GM19328 (cell line): ENCODE data around the gene ERVK3-1.
"Not testable (repeated sequence)": the region's sequence is repeated elsewhere in the genome, so short reads cannot be mapped to it uniquely, and the experiment has no call there.

Source experiments
- ATAC-seq: cut with Tn5 transposase; IDR thresholded peaks from one replicate; pipeline ENCODE4 v1.9.1; 2021; ENCODE audit warnings: mild to moderate bottlenecking, moderate library complexity; ENCODE audit not compliant: unreplicated experiment

Gene ERVK3-1

DNA sequence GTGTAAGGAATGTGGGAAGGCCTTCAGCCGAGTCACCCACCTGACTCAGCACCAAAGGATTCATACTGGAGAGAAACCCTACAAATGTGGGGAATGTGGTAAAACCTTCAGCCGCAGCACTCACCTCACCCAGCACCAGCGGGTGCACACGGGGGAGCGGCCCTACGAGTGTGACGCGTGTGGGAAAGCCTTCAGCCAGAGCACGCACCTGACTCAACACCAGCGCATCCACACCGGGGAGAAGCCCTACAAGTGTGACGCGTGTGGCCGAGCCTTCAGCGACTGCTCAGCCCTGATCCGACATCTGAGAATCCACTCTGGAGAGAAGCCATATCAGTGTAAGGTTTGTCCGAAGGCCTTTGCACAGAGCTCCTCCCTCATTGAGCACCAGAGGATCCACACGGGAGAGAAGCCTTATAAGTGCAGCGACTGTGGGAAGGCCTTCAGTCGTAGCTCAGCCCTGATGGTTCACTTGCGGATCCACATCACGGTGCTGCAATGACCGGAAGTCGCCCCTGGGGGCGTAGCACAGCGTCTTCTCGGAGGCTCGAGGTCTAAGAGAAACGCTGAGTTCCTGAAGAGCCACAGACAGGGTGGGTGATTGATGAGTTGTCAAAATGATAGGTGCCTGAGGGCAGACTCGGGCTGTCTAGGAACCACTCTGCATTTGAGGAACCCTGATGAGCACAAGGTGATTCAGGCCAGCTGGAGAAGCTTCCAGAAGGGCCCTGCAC, 33.8 kb downstream of the ERVK3-1 start:
- ATAC-seq = no peak

DNA sequence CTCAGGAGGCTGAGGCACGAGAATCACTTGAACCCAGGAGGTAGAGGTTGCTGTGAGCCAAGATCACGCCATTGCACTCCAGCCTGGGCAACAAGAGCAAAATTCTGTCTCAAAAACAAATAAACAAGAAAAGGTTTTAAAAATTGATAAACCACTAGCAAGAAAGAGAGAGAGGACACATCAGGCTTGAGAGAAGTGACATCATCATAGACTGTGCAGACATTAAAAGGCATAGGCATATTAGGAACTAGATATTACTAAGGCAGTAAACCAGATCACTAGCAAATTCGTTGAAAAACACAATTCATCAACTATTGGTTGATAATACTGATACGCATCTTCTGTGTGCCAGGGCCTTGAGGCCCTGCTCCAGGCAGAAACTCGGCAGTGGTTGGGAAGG, 40.4 kb downstream of the ERVK3-1 start:
- ATAC-seq = no peak

DNA sequence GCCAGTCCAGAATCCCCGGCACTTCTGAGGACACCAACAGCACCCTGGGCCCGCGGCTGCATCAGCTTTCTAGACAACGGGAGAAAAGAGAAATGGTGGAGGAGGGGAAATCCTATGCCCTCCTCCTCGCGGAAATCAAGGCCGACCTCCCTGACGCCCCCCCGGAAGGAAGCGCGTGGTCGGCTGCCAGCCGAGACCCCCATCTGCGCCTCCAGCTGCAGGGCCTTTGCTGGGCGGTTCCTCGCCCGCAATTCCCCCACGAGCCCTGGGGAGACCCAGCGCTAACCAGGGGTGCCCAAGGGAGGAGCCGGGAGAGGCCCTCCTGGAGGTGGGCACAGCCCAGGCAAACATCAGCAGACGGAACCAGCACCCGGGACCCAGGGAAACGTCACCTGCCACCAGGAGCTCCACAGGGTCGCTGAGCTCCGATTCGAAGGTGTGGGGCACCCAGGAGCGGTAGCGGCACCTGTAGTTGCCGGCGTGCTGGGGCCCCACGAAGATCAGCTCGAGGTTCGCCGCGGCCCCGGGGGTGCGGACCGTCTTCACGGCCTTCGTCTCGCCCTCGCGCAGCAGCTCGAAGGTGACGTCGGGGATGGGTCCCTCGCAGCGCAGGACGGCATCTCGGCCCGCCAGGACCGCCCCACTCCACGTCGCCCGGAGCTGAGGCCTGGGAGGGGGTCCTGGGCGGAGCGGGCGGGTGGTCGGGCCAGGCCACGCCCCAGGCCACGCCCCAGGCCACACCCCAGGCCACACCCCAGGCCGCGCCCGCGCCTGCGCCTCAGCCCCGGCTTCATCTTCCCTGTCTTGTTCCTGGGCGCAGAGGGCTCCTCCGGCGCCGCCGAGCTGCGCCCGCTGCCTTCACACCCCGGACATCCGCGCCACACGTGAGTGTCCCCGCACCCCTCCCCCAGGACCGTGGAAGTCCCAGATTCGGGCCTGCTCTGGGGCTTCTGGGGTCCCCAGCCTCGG, 42.1 kb downstream of the ERVK3-1 start:
- ATAC-seq = peak; percentile 82

DNA sequence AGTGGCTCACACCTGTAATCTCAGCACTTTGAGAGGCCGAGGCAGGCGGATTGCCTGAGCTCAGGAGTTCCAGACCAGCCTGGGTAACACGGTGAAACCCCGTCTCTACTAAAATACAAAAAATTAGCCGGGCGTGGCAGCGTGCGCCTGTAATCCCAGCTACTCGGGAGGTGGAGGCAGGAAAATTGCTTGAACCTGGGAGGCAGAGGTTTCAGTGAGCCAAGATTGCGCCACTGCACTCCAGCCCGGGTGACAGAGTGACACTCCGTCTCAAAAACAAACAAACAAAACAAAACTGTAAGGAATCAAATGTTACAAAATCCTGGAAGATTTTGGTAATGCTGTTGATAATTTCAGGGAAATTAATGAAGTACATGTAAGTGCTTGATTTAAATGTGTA, 42.9 kb downstream of the ERVK3-1 start:
- not testable (repeated sequence) for ATAC-seq

DNA sequence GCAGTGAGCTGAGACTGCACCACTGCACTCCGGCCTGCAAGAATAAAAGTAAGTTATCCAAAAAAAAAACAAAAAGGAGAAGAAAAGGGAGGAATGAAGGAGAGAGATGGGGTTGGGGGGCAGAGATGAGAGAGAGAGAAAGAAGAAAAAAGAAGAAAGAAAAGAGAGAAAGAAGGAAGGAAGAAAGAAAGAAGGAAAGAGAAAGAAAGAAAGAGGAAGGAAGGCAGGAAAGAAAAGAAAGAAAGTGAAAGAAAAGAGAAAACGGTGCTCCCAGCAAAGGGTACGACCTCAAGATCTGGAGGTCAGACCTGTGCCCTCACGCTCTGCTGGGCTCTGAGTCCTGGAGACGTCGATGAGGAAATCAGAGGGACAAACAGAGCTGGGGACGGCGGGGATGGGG, 44.4 kb downstream of the ERVK3-1 start:
- ATAC-seq = no peak

DNA sequence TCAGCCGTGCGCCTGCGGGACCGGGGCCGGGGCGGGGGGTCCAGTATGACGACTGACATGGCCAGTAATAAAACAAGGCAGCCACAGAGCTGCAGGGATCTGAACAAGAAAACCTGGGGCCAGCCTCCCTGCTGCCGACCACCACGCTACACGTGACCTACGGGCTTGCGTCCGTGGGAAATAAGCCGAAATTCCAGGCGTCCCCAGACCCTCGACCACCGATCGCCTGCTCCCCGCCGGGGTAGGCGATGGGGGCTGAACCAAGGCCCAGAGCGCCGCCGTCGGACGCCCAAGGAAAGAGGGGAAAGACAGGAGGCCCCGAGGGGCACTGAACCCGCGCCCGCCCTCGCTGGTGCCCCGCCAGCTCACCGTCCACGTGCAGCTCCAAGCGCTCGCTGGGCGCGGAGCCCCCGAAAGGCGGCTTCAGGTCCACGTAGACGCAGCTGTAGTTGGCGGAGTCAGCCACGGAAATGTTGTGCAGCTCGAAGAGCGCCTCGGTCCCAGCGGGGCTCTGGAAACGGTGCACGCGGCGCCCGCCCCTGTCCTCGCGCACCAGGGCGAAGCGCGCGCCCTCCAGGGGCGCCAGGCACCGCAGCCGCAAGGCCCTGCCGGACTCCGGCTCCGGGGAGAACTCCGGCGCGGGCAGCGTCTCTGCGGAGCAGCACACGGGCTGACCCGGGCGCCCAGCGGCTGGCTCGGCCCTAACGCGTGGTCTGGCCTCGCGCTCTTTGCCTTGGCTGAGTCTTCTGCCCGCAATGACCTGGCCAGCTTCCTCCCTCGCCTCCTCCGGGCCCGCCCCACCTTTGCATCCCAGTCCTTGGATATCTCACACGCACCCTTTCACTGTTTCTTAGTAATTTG, 45.1 kb downstream of the ERVK3-1 start:
- no peak for ATAC-seq

DNA sequence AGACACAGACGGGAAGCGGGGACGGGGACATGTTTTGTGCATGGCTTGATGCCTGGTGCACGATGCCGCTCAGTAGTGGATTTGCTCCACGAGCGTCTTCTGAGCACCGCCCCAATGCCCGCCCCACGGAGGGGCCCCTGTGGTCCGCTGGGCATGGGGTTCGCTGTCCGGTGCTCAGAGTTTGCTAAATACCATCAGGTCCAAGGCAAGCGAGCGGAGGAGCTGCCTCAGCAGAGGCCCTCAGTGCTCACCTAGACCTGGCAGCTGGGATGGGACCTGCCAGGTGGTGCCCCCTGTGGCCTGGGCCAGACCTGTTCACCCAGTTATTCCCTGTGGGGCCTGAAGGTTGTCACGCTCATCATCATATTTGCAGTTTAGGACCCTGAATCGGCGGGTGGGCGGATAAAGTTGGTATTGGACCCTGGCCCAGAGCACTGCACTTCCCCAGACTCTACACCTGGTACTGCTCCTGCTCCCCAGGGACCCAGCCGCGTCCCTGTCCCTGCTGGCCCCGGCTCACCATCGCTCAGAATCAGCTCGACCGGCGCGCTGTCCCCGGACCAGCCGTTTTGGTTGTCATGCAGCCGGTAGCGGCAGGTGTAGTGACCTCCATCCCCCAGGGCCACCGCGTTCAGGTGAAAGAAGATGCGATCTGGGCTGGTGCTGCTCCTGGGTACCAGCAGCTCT, 45.8 kb downstream of the ERVK3-1 start:
- no peak for ATAC-seq

DNA sequence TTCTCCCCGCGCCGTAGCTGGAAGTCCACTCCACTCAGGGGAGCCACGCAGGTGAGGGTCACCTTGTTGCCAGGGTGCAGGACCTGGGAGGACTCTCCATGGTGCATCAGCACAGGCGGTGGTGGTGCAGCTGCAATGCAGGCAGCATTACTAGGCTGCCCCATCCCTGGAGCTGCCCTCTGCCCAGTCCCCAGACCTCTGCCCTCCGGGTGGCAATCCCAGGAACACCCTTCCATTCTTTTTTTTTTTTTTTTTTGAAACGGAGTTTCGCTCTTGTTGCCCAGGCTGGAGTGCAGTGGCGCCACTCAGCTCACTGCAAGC, 46.3 kb downstream of the ERVK3-1 start:
- ATAC-seq = no peak

DNA sequence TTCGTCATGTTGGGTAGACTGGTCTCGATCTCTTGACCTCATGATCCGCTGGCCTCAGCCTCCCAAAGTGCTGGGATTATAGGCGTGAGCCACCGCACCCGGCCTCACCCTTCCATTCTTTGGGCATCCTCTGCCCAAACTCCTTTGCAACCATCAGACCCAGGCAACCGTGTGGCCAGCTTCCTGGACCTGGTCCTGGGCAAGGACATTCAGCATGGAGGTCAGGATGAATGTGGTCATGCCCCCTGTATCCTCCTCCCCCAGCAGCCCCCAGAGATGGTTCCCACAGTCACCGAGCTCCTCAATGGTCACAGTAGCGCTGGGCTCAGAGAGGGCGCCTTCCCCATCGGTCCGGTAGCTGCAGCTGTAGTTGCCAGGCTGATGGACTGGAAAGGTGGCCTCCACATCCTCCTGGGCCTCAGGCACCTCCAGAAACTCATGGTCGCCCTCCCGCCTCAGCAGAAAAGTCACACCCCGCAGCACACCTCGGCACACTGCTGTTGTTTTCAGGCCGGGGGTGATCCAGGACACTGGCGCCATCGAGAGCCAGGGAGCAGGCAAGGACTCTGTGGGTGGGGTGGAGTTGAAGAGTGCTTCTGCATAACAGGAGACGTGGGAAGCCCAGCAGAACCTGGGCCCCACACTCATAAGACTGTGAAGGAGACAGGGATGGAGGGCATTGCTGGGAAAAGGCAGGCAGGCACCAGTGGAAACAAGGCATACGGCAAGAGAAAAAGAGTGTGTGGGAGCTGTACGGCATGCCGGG, 47.0 kb downstream of the ERVK3-1 start:
- ATAC-seq = no peak

DNA sequence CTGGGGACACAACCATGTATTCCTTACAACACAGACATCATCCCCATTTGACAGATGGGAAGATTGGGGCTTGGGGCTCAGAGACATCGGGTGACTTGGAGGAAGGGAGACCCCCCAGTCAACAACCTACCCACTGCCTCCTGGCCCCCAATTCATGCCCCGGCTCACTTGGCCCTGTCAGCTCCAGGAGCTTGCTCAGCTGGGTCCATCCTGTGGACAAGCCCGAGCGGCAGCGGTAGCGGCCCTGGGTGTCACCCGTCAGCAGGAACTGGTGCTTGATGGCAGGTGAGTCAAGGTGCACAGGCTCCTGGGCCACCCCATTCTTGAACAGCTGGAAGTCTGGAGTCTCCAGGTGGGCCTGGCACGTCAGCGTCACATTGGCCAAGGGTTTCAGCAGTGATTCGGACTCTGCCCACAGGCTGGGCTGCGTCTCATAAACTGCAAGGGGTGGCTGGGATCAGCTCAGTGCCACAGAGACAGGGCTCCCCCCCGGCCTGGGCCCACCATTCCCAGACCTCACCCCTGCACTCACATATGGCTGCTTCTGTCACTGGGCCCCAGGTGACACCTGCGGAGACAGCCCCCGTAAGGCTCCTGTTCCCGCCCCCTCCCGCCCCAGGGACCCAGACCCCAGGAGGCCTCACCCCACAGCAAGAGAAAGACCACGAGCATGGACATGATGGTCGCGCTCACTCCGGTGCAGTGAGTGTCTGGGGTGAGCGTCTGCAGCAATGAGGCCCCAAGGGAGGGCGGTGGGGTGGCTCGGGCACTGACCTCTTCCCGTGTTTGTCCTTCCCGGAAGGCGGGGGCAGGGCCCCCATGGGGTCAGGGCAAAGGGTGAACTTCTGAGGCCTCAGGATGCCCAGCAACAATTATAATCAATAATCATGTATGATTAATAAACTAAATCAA, 47.8 kb downstream of the ERVK3-1 start, which contains the start of gene A1BG:
Gene A1BG (minus strand): TSS at position 733 of the 912 bp plus-strand sequence. CDS start 55 bp downstream, at position 678.
- ATAC-seq = no peak

DNA sequence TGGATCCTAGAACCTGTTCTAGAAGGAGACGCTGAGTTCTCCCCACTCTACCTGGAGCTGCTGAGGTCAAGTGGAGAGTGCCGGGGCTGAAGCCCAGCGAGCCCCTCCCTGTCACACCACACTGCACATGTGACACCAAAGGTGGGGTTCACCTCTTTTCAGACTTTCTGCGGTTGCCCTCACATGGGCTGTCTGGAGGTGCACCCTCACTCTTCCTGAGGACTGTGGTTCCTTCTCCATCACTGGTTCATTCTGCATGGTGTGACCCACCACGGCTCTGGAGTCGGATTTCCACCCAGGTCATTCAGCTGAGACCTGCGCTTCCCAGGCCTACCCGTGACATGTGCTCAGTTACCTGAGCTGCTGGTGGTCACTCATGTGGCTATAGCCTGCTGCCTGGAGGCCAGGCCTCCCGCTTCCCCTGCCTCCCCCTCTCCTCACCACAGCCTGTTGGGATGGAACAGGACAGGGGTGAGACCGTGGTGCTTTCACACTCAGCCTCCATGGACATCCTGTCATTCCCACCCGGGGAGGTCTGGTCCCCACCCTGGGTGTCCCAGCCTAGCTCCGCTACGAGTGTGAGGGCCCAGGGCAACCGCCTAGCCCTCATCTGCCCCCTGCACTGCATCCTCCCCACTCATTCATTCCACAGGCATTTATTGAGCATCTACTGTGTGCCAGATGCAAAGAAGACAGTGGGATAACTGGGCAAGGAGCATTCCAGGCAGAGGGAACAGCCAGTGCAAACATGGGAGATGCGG, 48.7 kb downstream of the ERVK3-1 start:
- ATAC-seq = no peak

DNA sequence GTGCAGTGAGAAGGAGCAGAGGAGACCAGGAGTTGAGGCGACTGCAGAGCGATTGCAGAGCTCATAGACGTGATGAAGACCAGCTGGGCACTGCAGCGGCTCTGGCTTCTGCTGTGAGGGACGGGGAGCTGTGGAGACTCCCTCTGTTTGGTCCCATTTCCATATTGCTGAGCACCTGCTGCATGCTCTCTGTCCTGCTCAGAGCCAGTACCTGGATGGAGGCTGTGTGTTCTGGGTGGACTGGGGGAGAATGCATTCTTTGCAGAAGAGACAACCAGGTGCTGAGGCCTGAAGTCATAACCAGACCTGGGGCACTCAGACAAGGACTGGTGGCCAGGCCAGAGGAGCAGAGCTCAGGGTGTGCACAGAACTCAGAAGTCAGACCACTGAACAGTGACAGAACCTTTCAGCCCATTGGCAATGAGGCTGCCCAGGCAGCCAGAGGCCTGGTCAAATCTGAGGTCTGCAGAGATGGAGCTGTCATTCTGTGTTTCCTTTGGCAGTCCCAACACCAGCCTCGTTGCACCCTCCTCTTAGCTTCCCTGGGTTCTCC, 49.4 kb downstream of the ERVK3-1 start:
- no peak for ATAC-seq

DNA sequence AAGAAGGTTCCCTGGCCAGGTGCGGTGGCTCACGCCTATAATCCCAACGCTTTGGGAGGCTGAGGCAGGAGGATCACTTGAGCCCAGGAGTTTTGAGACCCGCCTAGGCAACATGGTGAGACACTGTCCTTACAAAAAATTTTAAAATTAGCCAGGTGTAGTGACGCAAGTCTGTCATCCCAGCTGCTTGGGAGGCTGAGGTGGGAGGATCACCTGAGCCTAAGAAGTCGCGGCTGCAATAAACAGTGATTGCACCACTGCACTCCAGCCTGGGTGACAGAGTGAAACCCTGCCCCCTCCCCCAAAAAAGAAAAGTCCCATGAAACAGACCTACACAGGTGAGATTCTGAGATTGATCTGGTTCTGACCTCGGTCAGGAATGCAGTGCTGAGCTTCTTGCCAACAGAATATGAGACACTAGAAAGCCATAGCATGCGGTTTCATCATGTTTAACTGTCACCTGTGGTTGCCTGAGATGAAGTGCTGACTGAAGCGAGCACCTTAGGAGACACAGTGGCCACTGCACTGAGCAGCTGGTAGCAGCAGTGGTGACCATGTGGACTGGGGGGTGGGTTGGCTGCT, 50.1 kb downstream of the ERVK3-1 start:
- ATAC-seq = no peak

DNA sequence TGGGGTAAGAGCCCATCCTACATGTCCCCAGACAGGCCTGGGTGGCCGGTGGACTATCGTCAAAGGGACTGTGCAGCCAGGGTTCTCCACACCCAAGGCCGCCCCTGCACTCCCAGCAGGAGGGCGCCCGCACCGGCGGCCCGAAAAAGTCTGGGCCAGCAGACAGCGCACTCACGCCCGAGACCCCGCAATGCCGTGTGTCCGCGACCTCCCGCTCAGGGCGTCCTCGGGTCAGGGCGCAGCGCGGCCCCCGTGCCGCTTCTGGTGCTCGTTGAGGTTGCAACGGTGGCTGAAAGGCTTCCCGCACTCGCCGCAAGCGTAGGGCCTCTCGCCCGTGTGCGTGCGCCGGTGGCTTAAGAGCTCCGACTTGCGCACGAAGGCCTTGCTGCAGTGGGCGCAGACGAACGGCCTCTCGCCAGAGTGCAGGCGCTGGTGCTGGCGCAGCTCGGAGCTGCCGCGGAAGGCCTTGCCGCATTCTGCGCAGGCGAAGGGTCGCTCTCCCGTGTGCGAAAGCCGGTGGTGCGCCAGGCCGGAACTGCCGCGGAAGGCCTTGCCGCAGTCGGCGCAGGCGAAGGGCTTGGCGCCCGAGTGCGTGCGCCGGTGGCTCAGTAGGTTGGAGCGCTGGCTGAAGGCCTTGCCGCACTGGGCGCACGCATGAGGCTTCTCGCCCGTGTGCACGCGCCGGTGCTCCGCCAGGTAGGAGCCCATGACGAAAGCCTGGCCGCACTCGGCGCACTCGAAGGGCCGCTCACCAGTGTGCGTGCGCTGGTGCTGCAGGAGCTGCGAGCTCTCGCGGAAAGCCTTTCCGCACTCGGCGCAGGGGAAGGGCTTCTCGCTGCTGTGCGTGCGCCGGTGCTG, 51.0 kb downstream of the ERVK3-1 start:
- ATAC-seq = no peak

DNA sequence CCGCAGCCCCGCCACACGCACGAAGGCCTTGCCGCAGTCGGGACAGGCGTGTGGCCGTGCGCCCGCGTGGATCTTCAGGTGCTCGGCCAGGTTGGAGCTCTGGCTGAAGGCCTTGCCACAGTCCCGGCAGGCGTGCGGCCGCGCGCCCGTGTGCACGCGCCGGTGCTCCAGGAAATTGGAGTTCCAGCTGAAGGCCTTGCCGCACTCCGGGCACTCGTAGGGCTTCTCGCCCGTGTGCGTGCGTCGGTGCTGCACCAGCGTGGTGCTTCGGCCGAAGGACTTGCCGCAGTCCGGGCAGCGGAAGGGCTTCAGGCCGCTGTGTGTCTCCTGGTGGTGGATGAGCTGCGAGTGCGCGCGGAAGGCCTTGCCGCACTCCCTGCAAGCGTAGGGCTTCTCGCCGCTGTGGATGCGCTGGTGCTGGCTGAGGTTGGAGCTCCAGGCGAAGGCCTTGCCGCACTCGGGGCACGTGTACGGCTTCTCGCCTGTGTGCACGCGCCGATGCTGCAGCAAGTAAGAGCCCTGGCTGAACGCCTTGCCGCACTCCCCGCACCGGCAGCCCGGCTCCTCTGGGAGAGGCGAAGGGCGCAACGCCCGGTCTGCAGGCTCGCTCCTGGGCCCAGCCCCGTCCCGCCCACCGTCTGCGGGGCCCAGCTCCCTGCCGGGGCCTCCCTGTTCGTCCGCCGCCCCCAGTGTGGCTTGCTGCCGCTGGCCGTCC, 51.7 kb downstream of the ERVK3-1 start:
- no peak for ATAC-seq
